Right lobe of liver (tissue), 6 donors: ENCODE measurements around the gene PIK3R3. TPM values are rescaled to one million over a fixed set of nuclear protein-coding genes. Genes with fewer than 3 reads are reported as not detected.

ENCODE experiments used
- ATAC-seq, 4 donors: fragments of 200-7000 bp; cut with Tn5 transposase; one replicate each; pipeline ENCODE4 v1.9.1; 2020; ENCODE audit warnings: mild to moderate bottlenecking in 4 of 4, moderate library complexity in 4 of 4
- DNase-seq, 3 donors: peaks; one replicate each; pipeline ENCODE4 v3.0.0-alpha.2; 2020
- H3K27ac ChIP-seq, 3 donors: fragments of 200-600 bp; one replicate each; pipeline ENCODE4 v1.8.0; 2022
- H3K27me3 ChIP-seq, 2 donors: fragments of 200-600 bp; one replicate each; pipeline ENCODE4 v1.8.0; 2022
- H3K36me3 ChIP-seq, 4 donors: fragments of 200-600 bp; sonication (generic) in 1 of 4; one replicate each; pipeline versions ENCODE4 v1.5.1 to v1.8.0; 2017 to 2022; ENCODE audit warnings: control low read depth in 1 of 4
- H3K4me1 ChIP-seq, 4 donors: fragments of 200-600 bp; sonication (generic) in 1 of 4; one replicate each; pipeline versions ENCODE4 v1.5.1 to v1.8.0; 2017 to 2022; ENCODE audit warnings: control low read depth in 1 of 4
- H3K4me3 ChIP-seq, 3 donors: fragments of 200-600 bp; one replicate each; pipeline ENCODE4 v1.8.0; 2022
- H3K9me3 ChIP-seq, 4 donors: fragments of 200-600 bp; sonication (generic) in 1 of 4; one replicate each; pipeline versions ENCODE4 v1.5.1 to v1.8.0; 2017 to 2022; ENCODE audit warnings: control low read depth in 1 of 4
- CTCF ChIP-seq, 4 donors: fragments of 200-600 bp in 3 of 4; fragments of 450-650 bp in 1 of 4; IDR thresholded peaks; one replicate each; pipeline versions ENCODE4 v1.5.1 to v1.8.0; 2016 to 2022; ENCODE audit warnings: antibody characterized with exemption in 4 of 4, mild to moderate bottlenecking in 2 of 4
- POLR2A ChIP-seq: fragments of 450-650 bp; IDR thresholded peaks from one replicate; pipeline ENCODE4 v1.6.1; 2017; ENCODE audit warnings: antibody characterized with exemption, mild to moderate bottlenecking
- WGBS: methylation state at CpG from one replicate; pipeline ENCODE4 v1.1.6; 2018; ENCODE audit warnings: low coverage, low lambda C conversion rate; ENCODE audit not compliant: insufficient coverage; ENCODE audit errors: missing lambda C conversion rate; 5-methylcytosine and 5-hydroxymethylcytosine counted together
- intact Hi-C, 2 donors: fragments of 100-400 bp; cut with DNase I; formaldehyde crosslinking; loops; one replicate each; pipeline versions ENCODE4 v1.11.2 to v1.14.1; 2022
- long read RNA-seq: library from polyadenylated mRNA; unstranded; transcript quantifications from one replicate; pipeline ENCODE4 v2.0.0, GENCODE V29; 2019
- total RNA-seq, 6 experiments: library from RNA; depleted of rRNA in 2 of 6; stranded (reverse); fragments of >200 nt in 2 of 6; fragmentation: NEBNext Ultra II Directional in 3 of 6; extraction: Animal tissue kit (Norgen Biotek cat#: 25700) in 3 of 6; gene quantifications; one replicate each; pipeline versions ENCODE4 v1.1.0 to v1.2.4, GENCODE V29; 2016 to 2023
- donor health status: DM: no; HTN: yes; CAD: no.
- donor health status: DM: no; HTN: no; CAD: no.
- donor health status: DM: no; HTN: no; CAD: no.
- donor health status: DM: no; HTN: yes; CAD: no.
- donor health status: DM: no; HTN: yes; CAD: no.

PIK3R3 gene
- total RNA-seq = 1 to 10 TPM; 2.0 to 4.3 (median 2.8) TPM
- long read RNA-seq = 0 reads

DNA sequence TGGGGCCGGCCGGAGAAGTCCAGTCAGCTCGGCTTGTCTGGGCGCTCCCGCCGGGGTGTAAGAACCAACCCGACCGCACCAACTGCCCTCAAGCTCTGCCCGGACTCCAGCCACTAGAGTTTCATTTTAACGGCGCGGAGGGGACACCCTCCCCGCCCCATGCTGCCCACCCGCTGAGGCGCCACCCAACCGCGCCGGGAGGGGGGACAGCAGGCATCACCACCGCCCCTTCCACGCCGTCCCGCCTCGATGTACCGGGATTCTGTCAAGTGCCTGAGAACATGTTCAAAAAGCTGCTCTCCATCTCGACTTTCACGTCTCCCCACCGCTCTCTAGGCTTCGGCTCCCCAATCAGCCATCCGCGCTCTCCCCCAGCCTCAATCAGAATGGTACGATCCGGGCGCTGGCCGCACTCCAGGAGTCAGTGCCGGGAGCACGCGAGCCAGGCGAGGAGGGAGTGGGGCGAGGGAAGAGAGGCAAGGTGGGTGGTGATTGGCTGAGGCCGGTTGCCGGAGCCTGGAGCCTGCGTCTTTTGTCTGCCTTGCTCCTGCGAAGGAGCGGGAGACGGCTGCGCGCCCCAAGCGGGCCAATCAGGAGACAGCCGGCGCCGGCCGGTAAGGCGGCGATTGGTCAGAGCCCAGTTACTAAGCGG, at the start of gene PIK3R3:
TSS of gene PIK3R3 (minus strand) at position 101 of the 652 bp plus-strand sequence. CDS start 677 bp downstream, outside the sequence.
- ATAC-seq (peak; percentile 92 to 98 (median 96)), DNase-seq (peak; percentile 98 to 99 (median 98))
- Histone ChIP-seq H3K36me3 (no peaks in the 10 kb centered on the region), H3K27me3 (peaks cover 0 to 21% of the 10 kb centered on the region in 2 donors), H3K4me3 (peak within 1 kb of the TSS; percentile 54 to 75 (median 65)), H3K27ac (peak within 1 kb of the TSS; percentile 69 to 94 (median 82)), H3K9me3 (no peaks in the 10 kb centered on the region), H3K4me1 (no peaks in the 10 kb centered on the region)
- TF ChIP-seq POLR2A = peak; percentile 94
- TF ChIP-seq CTCF (IDR thresholded peaks at IDR 0.05) = peak in 2 of 4 donors; percentile 23 to 32
- 0% methylated on average over 37 of the region's 55 CpGs for whole genome bisulfite sequencing
- intact Hi-C loops = no loop called here

DNA sequence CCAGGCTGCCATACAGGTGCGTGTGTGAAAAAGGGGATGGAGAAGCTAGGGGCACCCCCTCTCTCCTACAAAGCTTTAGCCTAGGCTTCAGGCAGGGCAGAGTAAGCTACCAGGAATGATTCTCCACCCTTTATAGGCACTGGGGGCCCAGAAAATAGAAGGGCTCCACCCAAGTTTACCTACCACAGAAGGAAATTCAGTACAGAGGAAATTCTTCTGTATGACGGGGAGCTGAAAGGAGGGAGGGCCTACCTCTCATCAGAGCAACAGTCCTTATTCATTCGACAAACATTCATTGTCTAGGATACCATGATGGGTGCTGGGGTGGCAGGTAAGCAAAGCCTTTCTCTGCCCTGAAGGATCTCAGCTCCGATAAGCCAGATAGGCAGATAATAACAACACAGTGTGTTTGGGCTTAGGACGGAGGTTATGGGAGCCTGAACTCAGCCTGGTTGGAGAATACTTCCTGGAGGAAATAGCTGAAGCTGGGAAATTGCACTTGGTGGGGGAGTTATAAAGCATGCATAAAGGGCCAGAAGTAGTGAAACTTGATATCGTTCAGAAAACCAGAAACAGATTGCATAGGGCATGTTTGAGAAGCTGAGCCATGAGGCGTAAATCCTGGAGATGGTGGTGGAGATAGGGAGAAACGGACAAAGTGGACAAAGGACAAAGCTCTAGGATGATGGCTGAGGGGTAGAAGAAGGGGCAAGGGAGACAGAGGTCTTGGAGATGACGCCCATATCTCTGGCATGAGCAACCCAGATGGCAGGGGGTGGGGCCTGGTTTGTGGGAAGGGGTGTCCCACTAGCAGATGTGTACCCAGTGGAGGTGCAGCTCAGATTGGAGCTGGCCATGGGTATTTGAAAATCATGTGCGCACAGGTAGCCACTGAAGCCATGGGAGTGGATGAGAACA, 49.2 kb upstream of the PIK3R3 start:
- no peak overlapping the region for H3K27ac ChIP-seq
- no peaks in the 10 kb centered on the region for H3K9me3 ChIP-seq
- no peak for DNase-seq
- H3K36me3 ChIP-seq = no peaks in the 10 kb centered on the region
- TF ChIP-seq POLR2A = no peak
- no peak for TF ChIP-seq CTCF (IDR thresholded peaks at IDR 0.05)
- no peak for ATAC-seq
- peaks cover 0 to 19% (median 5%) of the 10 kb centered on the region in 4 donors for H3K4me1 ChIP-seq
- H3K27me3 ChIP-seq = no peaks in the 10 kb centered on the region
- intact Hi-C loops = loop anchor here (5.0 kb wide), 1 partner anchor 144 kb away; no protein-coding TSS in a partner anchor
- no peak overlapping the region for H3K4me3 ChIP-seq
- WGBS = 60% methylated on average over 9 of the region's 10 CpGs

DNA sequence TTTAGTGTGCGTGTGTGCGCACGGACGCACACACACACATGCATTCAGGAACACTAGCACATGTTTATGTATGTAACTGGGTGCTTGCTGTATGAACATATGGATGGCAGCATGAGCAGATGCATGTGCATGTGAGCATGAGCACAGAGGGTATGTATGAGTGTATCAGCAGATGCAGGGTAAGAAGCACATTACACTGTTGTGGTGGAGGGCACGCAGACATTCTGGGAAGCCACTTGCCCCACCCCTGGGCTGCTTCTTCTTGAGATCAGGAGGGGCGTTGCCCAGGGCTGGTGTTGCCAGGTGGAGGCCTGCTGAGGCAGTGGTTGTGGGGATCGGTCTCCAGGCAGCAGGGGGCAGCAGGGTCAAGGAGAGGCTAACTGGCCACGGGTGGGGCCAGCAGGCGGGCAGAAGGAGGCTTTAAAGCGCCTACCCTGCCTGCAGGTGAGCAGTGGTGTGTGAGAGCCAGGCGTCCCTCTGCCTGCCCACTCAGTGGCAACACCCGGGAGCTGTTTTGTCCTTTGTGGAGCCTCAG, 47.7 kb upstream of the PIK3R3 start:
- intact Hi-C loops = loop anchor here (5.0 kb wide), 1 partner anchor 143 kb away; no protein-coding TSS in a partner anchor
- H3K9me3 ChIP-seq = no peaks in the 10 kb centered on the region
- TF ChIP-seq POLR2A (no peak), CTCF (IDR thresholded peaks at IDR 0.05) (peak in 2 of 4 donors; percentile 18 to 20)
- no peak overlapping the region for H3K27ac ChIP-seq
- H3K4me3 ChIP-seq = no peak overlapping the region
- H3K4me1 ChIP-seq = peaks cover 0 to 19% (median 5%) of the 10 kb centered on the region in 4 donors
- no peaks in the 10 kb centered on the region for H3K36me3 ChIP-seq
- no peaks in the 10 kb centered on the region for H3K27me3 ChIP-seq
- DNase-seq (peak in 1 of 3 donors; percentile 44), ATAC-seq (peak in 2 of 4 donors; percentile 9 to 23)
- WGBS = 48% methylated on average over 11 of the region's 12 CpGs
